HG03439 (cell line): ENCODE measurements around the gene JUN.

Source experiments
- ATAC-seq: cut with Tn5 transposase; IDR thresholded peaks from one replicate; pipeline ENCODE4 v1.9.1; 2021; ENCODE audit warnings: mild to moderate bottlenecking, moderate library complexity; ENCODE audit not compliant: unreplicated experiment

Gene JUN

DNA sequence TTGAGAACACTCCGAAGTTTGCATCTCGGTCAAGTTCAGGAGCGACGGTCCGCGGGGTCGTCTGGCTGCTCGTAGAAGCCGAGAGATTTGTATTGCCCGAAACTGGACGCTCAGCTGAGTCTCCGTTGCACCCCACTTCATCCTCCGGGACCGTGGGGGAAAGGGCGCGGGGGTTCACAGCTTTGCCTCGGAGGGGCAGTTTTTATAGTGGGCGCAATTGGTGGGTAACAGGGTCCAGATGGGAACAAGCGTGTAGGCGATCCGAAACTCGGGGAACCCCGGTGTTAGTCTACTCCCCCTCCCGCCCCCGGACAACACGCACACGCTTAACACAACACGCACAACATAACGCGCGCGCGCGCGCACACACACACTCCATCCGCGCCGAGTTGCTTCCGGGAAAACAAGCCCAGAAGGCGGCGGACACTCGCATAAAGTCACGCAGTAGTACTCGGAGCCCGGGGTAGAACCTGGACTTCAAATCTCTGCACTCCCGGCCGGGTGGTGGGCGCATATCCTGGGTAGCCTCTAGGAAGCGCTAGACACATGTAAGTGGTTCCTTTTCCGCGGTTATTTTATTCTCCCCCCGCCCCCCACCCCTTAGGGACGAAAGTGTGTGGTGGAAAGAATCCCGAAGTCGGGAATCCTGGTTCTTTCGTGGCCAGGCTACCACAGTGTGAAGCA is 1.1 kb upstream of the JUN start:
- no peak for ATAC-seq

DNA sequence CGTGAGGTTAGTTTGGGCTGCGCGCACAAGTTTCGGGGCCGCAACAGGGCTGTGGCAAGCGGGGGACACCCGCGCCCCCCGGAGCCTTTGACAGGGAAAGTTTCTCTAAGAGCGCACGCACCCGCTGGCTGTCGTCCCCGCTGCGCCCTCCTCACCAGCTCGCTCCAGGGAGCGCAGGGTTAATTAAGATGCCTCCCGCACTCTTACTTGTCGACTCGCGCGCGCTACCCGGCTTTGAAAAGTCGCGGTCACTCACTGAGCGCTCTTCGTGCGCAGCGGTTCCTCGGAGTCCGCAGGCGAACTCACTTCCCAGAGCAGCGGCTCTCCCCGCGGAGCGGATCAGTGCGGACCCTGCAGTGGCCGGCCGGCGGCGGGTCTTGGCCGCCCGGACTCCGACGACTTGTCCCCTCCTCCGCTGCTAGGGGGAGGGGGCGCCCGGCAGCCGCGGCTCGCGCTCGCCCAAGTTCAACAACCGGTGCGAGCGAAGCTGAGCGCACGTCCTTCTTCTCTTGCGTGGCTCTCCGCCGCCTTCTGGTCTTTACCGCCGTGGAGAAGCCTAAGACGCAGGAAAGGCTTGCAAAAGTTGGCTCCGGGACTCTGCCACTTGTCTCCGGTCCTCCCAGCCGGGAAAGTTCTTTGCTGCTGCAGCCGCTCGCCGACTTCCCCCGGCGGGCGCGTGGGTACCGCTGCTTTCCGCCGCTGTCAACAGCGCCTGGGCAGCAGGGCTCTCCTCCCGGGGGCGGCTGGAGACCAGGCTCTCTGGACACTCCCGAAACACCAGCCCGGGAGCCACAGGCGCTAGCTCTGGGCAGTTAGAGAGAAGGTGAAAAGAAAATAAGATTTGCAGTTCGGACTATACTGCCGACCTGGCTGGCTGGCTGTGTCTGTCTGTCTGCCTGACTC is 506 bp downstream of the JUN start:
- ATAC-seq: peak; percentile 0

- no peak for ATAC-seq
Measured at GRCh38 chr1:58782178-58783089, 1.4 kb downstream of the JUN start.

- no peak for ATAC-seq
Measured at GRCh38 chr1:58781541-58782177, 2.2 kb downstream of the JUN start.

DNA sequence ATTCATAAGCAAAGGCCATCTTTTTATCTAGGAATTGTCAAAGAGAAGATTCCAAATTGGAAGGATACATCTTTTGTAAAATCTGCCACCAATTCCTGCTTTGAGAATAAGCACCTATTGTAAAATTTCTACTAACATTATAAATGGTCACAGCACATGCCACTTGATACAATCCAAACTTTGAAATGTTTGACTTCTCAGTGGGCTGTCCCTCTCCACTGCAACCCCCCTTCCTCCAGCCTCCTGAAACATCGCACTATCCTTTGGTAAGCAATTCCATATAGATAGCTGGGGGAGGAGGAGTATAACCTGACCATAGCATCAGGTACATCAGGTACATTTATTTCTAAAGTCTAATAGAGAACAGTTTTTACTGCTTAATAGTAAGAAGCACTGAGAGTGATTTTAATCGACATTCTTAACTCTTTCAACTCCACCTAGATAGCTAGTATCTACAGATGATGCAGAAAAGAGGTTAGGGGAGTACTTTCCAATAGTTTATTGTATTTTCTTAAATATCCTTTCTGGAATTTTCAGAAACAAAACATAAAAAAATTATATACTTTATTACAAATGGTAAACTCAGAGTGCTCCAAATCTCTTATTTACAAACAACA is 2.9 kb downstream of the JUN start:
- no peak for ATAC-seq

- ATAC-seq: no peak
Measured at GRCh38 chr1:58780411-58780810, 3.4 kb downstream of the JUN start.

DNA sequence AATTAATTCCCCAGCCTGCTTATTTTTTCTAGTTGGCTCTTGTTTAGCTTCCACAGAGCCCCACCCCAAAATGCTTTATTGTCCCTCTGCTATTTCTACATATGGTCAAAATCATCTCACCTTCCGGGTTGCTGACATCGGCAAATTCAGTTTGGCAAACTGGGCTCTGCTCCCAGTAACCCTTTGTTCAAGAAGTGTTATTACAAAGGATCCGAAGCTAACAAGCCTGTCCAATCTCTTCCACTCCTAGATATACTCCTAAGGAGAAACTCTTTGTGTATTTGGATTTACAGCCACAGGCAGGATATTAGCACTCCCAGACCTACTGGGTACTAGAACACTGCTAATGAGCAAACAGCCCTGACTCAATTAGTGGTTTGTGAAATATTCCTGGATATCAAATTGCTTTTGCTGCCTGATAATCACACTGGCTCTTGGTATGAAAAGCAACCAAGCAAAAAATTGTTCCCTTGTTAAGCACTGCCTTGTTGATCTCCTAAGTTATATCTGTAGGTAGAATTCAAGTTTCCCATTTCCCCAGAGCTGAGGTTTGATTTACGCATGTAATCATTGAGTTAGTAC is 4.0 kb downstream of the JUN start:
- no peak for ATAC-seq

- ATAC-seq: no peak
Measured at GRCh38 chr1:58779059-58779754, 4.6 kb downstream of the JUN start.

- no peak for ATAC-seq
Measured at GRCh38 chr1:58778385-58779000, 5.4 kb downstream of the JUN start.

DNA sequence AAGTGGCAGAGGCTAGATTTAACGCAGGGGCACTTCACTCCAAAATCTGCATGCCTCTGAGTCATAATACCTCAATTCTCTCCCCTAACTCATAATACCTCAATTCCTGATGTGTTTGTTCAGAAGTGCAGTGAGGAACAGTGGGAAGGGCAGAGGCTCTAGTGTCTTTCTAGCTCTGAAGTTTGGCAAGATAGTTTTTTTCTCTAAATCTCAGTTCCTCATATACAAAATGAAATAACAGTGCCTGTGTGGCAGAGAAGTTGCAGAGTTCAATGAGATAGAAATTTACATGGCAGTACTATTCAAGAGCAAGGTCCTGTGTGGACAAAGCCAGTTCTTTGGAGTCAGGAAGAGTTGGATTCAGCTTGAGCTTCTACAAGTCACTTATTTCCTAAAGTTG is 9.8 kb downstream of the JUN start:
- no peak for ATAC-seq

DNA sequence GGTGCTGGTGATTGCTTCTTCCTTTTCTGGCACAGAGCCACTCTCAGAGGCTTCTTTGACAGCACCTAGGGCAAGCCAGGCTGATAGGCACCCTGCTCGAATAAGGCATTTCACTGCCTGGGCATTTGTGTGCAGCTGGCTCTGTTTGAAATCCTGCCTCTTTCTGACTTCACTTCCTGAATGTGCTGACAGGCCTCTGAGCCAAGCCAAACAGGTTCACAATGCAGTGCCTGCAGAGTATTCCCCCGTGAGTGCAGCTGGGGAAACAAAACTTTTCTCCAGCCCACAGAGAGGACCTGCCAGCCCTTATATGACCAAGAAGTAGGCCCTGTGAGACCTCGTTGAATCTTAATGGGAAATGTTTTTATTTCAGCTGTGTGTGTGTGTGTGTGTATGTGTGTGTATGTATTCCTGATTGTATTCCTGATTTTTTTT is 10.4 kb downstream of the JUN start:
- ATAC-seq: no peak

- ATAC-seq: no peak
Measured at GRCh38 chr1:58769809-58770320, 14.0 kb downstream of the JUN start.

GRCh38 chr1:58768971-58769808 is 14.7 kb downstream of the JUN start:
- no peak for ATAC-seq

GRCh38 chr1:58768191-58768731 is 15.6 kb downstream of the JUN start:
- ATAC-seq: no peak

DNA sequence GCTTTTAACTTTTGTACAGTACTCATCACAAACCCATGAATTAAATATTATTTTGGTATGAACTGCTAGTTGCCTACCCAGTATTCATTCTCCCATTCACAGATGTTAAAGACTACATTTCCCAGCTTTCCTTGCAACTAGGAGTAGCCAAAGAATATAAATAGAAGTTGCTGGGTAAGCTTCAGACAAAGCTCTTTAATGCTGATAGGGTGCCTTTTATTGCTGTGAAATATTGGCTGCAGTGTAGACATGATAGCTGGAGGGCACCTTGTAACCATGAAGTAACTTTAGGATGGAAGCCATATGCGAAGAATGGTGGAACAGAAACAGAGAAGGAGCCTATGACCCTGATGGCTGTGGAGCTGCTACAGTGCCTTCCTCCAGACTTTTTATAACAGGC is 16.7 kb downstream of the JUN start:
- ATAC-seq: no peak

GRCh38 chr1:58765441-58765840 is 18.4 kb downstream of the JUN start:
- ATAC-seq: no peak

- ATAC-seq: no peak
Measured at GRCh38 chr1:58765006-58765405, 18.8 kb downstream of the JUN start.
